IMR-90 (cell line): ENCODE results near the gene DGKB. TPM values are rescaled to one million over a fixed set of nuclear protein-coding genes. Genes with fewer than 3 reads are reported as not detected.

ENCODE experiments used
- ATAC-seq: fragments of 200-7000 bp; cut with Tn5 transposase; 2 replicates; pipeline ENCODE4 v1.9.1; 2020; ENCODE audit warnings: low read depth, mild to moderate bottlenecking, moderate library complexity
- BruUV-seq: library from RNA; stranded (reverse); fragments of 400-500 nt; replicated peaks from 2 replicates; lab custom pipeline; 2021; lab: Mats Ljungman, UMichigan
- CTCF ChIA-PET: fragments of 300-600 bp; formaldehyde crosslinking; extraction: SDS; loops from one replicate; lab custom pipeline; 2021; ENCODE audit warnings: antibody characterized with exemption; lab: Yijun Ruan, JAX
- POLR2A ChIA-PET: fragments of 300-600 bp; sonication (Branson Sonifier 250); formaldehyde crosslinking; loops from one replicate; lab custom pipeline; 2022; ENCODE audit warnings: antibody characterized with exemption; ENCODE audit not compliant: unreplicated experiment; lab: Charles Lee
- DNase-seq: peaks from one replicate; pipeline ENCODE4 v3.0.0; 2013
- H2AFZ ChIP-seq: replicated peaks from 2 replicates; pipeline ENCODE3; 2013; ENCODE audit warnings: low read length, mild to moderate bottlenecking; ENCODE audit not compliant: poor library complexity
- H2AK5ac ChIP-seq: 2 replicates; pipeline ENCODE4 v1.6.1; 2013; ENCODE audit warnings: low read depth, low read length, inconsistent platforms
- H2AK9ac ChIP-seq: replicated peaks from 2 replicates; pipeline ENCODE3; 2013; ENCODE audit warnings: mild to moderate bottlenecking, low read depth, low read length, moderate library complexity; ENCODE audit not compliant: poor library complexity
- H2BK120ac ChIP-seq: 2 replicates; pipeline ENCODE4 v1.6.1; 2013; ENCODE audit warnings: low read depth, low read length, inconsistent platforms
- H2BK15ac ChIP-seq: 3 replicates; pipeline ENCODE4 v1.6.1; 2013; ENCODE audit warnings: low read depth, low read length, inconsistent platforms
- H2BK20ac ChIP-seq: 2 replicates; pipeline ENCODE4 v1.6.1; 2013; ENCODE audit warnings: low read depth, mild to moderate bottlenecking, inconsistent platforms, low read length, moderate library complexity
- H2BK5ac ChIP-seq: 2 replicates; pipeline ENCODE4 v1.6.1; 2013; ENCODE audit warnings: mild to moderate bottlenecking, low read depth, low read length, inconsistent platforms; ENCODE audit not compliant: poor library complexity, severe bottlenecking
- H3K14ac ChIP-seq: replicated peaks from 2 replicates; pipeline ENCODE4 v1.6.1; 2013; ENCODE audit warnings: low read depth, low read length, inconsistent platforms
- H3K18ac ChIP-seq: 2 replicates; pipeline ENCODE4 v1.6.1; 2013; ENCODE audit warnings: low read depth, low read length, control low read depth
- H3K23ac ChIP-seq: 2 replicates; pipeline ENCODE4 v1.6.1; 2013; ENCODE audit warnings: low read depth, low read length, inconsistent platforms
- H3K27ac ChIP-seq: 2 replicates; pipeline ENCODE4 v1.5.1; 2013; ENCODE audit warnings: mild to moderate bottlenecking, control low read depth, low read length; ENCODE audit not compliant: insufficient read depth
- H3K27me3 ChIP-seq: 2 replicates; pipeline ENCODE4 v1.6.1; 2013; ENCODE audit warnings: low read length; ENCODE audit not compliant: control insufficient read depth, insufficient read depth
- H3K36me3 ChIP-seq: 2 replicates; pipeline ENCODE4 v1.6.1; 2013; ENCODE audit warnings: low read length, mixed read lengths; ENCODE audit not compliant: control insufficient read depth, insufficient read depth
- H3K4ac ChIP-seq: 2 replicates; pipeline ENCODE4 v1.6.1; 2013; ENCODE audit warnings: low read depth, low read length, inconsistent platforms
- H3K4me1 ChIP-seq: 2 replicates; pipeline ENCODE4 v1.6.1; 2013; ENCODE audit warnings: low read length, mixed read lengths; ENCODE audit not compliant: control insufficient read depth, insufficient read depth
- H3K4me2 ChIP-seq: 2 replicates; pipeline ENCODE4 v1.6.1; 2013; ENCODE audit warnings: low read depth, mild to moderate bottlenecking, control low read depth, low read length, moderate library complexity
- H3K4me3 ChIP-seq: 2 replicates; pipeline ENCODE4 v1.5.1; 2013; ENCODE audit warnings: low read depth, mild to moderate bottlenecking, control low read depth, low read length, moderate library complexity; ENCODE audit not compliant: insufficient read depth
- H3K56ac ChIP-seq: 2 replicates; pipeline ENCODE4 v1.6.1; 2013; ENCODE audit warnings: low read length, inconsistent platforms; ENCODE audit not compliant: insufficient read depth; ENCODE audit errors: extremely low read depth
- H3K79me1 ChIP-seq, 2 experiments: 2 replicates each; pipeline ENCODE4 v1.6.1; 2013; ENCODE audit warnings: low read length in 2 of 2, inconsistent platforms in 1 of 2, low read depth in 1 of 2
- H3K9ac ChIP-seq: 2 replicates; pipeline ENCODE4 v1.6.1; 2013; ENCODE audit warnings: low read depth, low read length, control low read depth
- H3K9me1 ChIP-seq: 2 replicates; pipeline ENCODE4 v1.6.1; 2013; ENCODE audit warnings: low read length, inconsistent platforms; ENCODE audit not compliant: insufficient read depth
- H3K9me3 ChIP-seq: 2 replicates; pipeline ENCODE4 v1.6.1; 2013; ENCODE audit warnings: low read length; ENCODE audit not compliant: control insufficient read depth, insufficient read depth
- H4K20me1 ChIP-seq: 2 replicates; pipeline ENCODE4 v1.6.1; 2013; ENCODE audit warnings: low read length, inconsistent platforms; ENCODE audit not compliant: insufficient read depth
- H4K5ac ChIP-seq: 2 replicates; pipeline ENCODE4 v1.6.1; 2013; ENCODE audit warnings: mild to moderate bottlenecking, low read depth, low read length, control low read depth
- H4K8ac ChIP-seq, 2 experiments: 2 replicates each; pipeline ENCODE4 v1.6.1; 2013; ENCODE audit warnings: low read depth in 2 of 2, low read length in 2 of 2, control low read depth in 1 of 2, inconsistent platforms in 1 of 2
- H4K91ac ChIP-seq: 2 replicates; pipeline ENCODE4 v1.6.1; 2013; ENCODE audit warnings: low read depth, low read length, inconsistent platforms; ENCODE audit not compliant: insufficient read depth
- BHLHE40 ChIP-seq: fragments of 150-350 bp; IDR thresholded peaks from 2 replicates; pipeline ENCODE4 v1.6.1; 2016; ENCODE audit warnings: mild to moderate bottlenecking, low read depth, low read length
- CEBPB ChIP-seq: IDR thresholded peaks from 2 replicates; pipeline ENCODE4 v1.6.1; 2012; ENCODE audit warnings: low read depth, low read length, improper control_type of control experiment
- CHD1 ChIP-seq: IDR thresholded peaks from 2 replicates; pipeline ENCODE4 v1.6.1; 2012; ENCODE audit warnings: low read depth, low read length, improper control_type of control experiment
- FOS ChIP-seq: fragments of 150-350 bp; IDR thresholded peaks from 2 replicates; pipeline ENCODE4 v1.6.1; 2016; ENCODE audit warnings: low read depth, low read length
- MAFK ChIP-seq: IDR thresholded peaks from 2 replicates; pipeline ENCODE4 v1.6.1; 2012; ENCODE audit warnings: low read depth, low read length, improper control_type of control experiment
- POLR2A ChIP-seq: IDR thresholded peaks from 2 replicates; pipeline ENCODE4 v1.6.1; 2012; ENCODE audit warnings: mild to moderate bottlenecking, low read depth, low read length
- RFX5 ChIP-seq: IDR thresholded peaks from 2 replicates; pipeline ENCODE4 v1.8.0; 2012; ENCODE audit warnings: low read depth, mild to moderate bottlenecking, low read length, moderate library complexity
- SMC3 ChIP-seq: fragments of 150-350 bp; IDR thresholded peaks from 2 replicates; pipeline ENCODE4 v1.6.1; 2016; ENCODE audit warnings: low read depth, mild to moderate bottlenecking, antibody characterized with exemption, low read length, moderate library complexity
- WGBS, 2 experiments: methylation state at CpG; one replicate each; pipeline versions ENCODE4 v1.1.5 to v1.1.7; 2013; ENCODE audit warnings: missing lambda C conversion rate in 2 of 2; ENCODE audit not compliant: insufficient read length in 1 of 2; ENCODE audit errors: extremely low coverage in 2 of 2; 5-methylcytosine and 5-hydroxymethylcytosine counted together
- dilution Hi-C: fragments of 300-500 bp; cut with HindIII; formaldehyde crosslinking; loops from one replicate; pipeline ENCODE4 v1.14.3; 2018; ENCODE audit warnings: low sequenced_read_pairs; ENCODE audit not compliant: unreplicated experiment
- in situ Hi-C: fragments of 300-500 bp; cut with MboI; formaldehyde crosslinking; loops from 3 replicates; pipeline ENCODE4 v1.14.3; 2019; ENCODE audit warnings: low sequenced_read_pairs, inconsistent platforms, mixed read lengths
- intact Hi-C: fragments of 100-400 bp; cut with micrococcal nuclease; formaldehyde crosslinking; loops from 2 replicates; pipeline ENCODE4 v1.10.0; 2022
- polyA plus RNA-seq, 3 experiments: library from polyadenylated mRNA; depleted of rRNA; stranded (reverse); fragments of >200 nt; gene quantifications; 2 replicates each; pipeline ENCODE4 v1.2.3, GENCODE V29; 2012; ENCODE audit warnings: low replicate concordance in 1 of 3
- total RNA-seq: library from RNA; depleted of rRNA; stranded (reverse); fragments of >200 nt; gene quantifications from 2 replicates; pipeline ENCODE4 v1.2.3, GENCODE V29; 2012

Gene DGKB
- total and polyA plus RNA-seq, 2 of the 4 experiments (the other 2 are of a cell fraction), result not detected

DNA sequence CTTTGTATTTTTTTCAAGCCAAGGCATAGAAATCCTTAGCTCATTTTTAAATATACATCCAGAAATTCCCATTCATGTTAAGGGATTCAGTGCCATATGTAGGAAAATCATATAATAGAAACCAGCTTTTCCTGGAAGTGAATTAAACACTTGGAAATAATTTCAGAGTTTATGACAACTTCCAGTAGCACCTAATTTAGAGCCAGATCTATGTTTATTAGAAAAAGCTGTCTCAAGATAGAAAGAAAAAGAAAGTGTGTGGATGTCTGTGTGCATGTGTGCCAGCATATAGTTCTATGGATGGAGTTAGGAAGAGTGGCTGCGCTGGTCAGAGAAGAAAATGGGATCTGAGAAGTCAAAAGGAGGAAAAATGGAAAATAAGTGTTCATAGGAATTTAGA, 225.7 kb downstream of the DGKB start:
- H3K18ac ChIP-seq, result no peak overlapping the region
- intact Hi-C loops (no loop called here), dilution Hi-C loops (no loop called here), in situ Hi-C loops (no loop called here)
- no peak overlapping the region for H3K56ac ChIP-seq
- no peak overlapping the region for H2AFZ ChIP-seq
- H3K14ac ChIP-seq, result no peak overlapping the region
- H3K4me1 ChIP-seq, result no peaks in the 10 kb centered on the region
- H3K9me3 ChIP-seq, result no peaks in the 10 kb centered on the region
- ATAC-seq (no peak), DNase-seq (no peak)
- no peaks in the 10 kb centered on the region for H3K79me1 ChIP-seq
- POLR2A ChIA-PET, result no interaction called here
- no peak overlapping the region for H3K23ac ChIP-seq
- no peak overlapping the region for H2AK5ac ChIP-seq
- no TSS peak for BruUV-seq
- H3K27ac ChIP-seq, result no peak overlapping the region
- no peak overlapping the region for H3K9ac ChIP-seq
- WGBS, 2 experiments, result 86% methylated on average over 1 of the region's 1 CpG; no CpG with 5 or more reads in 1 of the 2 experiments
- no peak for TF ChIP-seq RFX5
- no peak for TF ChIP-seq FOS
- no peak for TF ChIP-seq SMC3
- TF ChIP-seq POLR2A, result no peak
- TF ChIP-seq MAFK, result no peak
- TF ChIP-seq CEBPB, result no peak
- no peak for TF ChIP-seq CHD1
- TF ChIP-seq BHLHE40, result no peak
- no peak overlapping the region for H3K4ac ChIP-seq
- H4K8ac ChIP-seq, result no peak overlapping the region
- no peak overlapping the region for H4K91ac ChIP-seq
- H4K20me1 ChIP-seq, result no peaks in the 10 kb centered on the region
- H4K5ac ChIP-seq, result no peak overlapping the region
- CTCF ChIA-PET, result interaction anchor here (1.5 kb wide), 1 partner anchor 14 kb away, joined by 4 read pairs; no protein-coding TSS in a partner anchor
- H3K36me3 ChIP-seq, result no peaks in the 10 kb centered on the region
- no peaks in the 10 kb centered on the region for H3K27me3 ChIP-seq
- H3K4me3 ChIP-seq, result no peak overlapping the region
- no peak overlapping the region for H2BK5ac ChIP-seq
- H3K4me2 ChIP-seq, result no peak overlapping the region
- H2AK9ac ChIP-seq, result no peak overlapping the region
- H2BK120ac ChIP-seq, result no peak overlapping the region
- H3K9me1 ChIP-seq, result no peaks in the 10 kb centered on the region
- no peak overlapping the region for H2BK15ac ChIP-seq
- no peak overlapping the region for H2BK20ac ChIP-seq
